HG02840 (cell line): ENCODE data around the gene PNKP.
"Not testable (repeated sequence)": the region's sequence is repeated elsewhere in the genome, so short reads cannot be mapped to it uniquely, and the experiment has no call there.

Experiments
- ATAC-seq: cut with Tn5 transposase; IDR thresholded peaks from one replicate; pipeline ENCODE4 v1.9.1; 2021; ENCODE audit warnings: mild to moderate bottlenecking, moderate library complexity, moderate number of reproducible peaks; ENCODE audit not compliant: unreplicated experiment, low FRiP score

Gene PNKP

DNA sequence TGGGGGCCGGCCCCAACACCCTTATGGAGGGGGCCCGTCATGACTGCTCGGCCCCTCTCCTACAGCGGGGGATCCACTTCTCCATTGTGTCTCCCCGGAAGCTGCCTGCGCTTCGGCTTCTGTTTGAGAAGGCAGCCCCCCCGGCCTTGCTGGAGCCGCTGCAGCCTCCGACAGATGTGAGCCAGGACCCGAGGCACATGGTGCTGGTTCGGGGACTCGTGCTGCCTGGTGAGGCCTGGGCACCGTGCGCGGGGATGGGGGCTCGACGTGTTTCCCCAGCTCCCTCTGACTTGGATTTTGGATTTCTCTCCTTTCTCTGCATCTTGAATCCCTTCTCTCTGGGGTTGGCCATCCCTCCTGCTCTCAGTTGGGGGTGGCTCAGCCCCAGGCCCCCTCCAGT lies 37.7 kb downstream of the PNKP start:
- no peak for ATAC-seq

DNA sequence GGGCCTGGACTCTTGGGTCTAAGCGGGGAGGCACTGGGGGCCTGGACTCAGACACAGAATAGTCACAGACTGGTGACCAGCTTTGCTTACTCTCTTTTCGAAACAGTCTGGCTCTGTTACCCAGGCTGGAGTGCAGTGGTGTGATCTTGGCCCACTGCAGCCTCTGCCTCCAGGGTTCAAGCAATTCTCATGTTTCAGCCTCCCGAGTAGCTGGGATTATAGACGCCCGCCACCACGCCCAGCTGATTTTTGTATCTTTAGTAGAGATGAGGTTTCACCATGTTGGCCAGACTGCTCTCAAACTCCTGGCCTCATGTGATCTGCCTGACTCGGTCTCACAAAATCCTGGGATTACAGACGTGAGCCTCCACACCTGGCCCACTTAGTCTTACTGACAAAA lies 38.2 kb downstream of the PNKP start:
- no peak for ATAC-seq

DNA sequence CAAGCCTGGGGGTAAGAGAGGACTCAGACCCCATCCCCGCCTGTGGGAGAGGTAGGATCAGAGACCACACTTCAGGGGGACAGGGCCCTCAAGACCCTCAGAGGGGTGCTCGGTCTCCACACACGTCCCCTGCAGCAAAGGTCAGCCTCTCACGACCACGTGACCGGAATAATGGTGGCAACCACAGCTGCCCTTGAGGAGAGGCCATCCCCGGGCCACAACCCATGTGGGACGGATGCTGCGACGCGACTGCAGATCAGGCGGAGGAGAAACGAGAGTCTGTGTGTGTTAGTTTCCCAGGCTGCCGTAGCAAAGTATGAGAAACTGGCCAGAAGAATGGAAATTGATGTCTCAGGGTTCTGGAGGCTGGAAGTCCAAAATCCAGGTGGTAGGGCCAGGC lies 40.3 kb downstream of the PNKP start:
- no peak for ATAC-seq

DNA sequence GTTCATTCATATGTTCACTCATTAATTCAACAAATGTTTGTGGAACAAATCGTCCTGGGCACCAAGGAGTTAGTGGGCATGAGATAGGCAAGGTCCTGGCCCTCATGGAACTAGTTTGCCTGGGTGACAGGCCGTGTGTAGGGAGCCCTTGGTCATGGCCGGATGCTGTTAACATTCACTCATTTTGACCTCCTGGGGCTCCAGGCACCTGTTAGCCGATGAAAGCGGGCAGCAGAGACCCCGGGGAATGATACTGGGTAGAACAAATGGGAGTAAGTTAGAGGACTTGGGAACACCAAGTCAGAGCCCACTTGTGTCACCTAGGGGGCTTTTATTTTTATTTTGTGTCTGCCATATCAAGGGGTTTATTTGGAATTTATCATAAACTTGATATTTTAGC lies 42.7 kb downstream of the PNKP start:
- no peak for ATAC-seq

DNA sequence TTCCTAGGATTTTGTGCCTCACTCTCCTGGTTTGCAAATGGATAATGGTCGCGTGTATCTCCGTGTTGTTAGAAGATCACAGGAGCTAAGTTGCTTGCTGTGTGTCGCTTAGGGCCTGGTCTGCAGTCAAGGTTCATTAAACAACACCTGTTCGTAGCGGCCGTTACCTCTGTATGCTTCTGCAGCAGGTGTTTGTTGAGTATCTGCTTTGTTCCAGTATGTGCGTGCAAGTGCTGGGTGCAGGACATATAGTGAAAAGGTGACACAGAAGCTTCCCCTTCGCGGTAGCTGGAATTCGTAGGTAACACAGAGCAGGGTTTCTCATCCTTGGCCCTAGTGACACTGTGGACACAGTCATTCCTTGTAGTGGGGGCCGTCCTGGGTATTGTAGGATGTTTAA lies 43.9 kb downstream of the PNKP start:
- ATAC-seq = no peak

DNA sequence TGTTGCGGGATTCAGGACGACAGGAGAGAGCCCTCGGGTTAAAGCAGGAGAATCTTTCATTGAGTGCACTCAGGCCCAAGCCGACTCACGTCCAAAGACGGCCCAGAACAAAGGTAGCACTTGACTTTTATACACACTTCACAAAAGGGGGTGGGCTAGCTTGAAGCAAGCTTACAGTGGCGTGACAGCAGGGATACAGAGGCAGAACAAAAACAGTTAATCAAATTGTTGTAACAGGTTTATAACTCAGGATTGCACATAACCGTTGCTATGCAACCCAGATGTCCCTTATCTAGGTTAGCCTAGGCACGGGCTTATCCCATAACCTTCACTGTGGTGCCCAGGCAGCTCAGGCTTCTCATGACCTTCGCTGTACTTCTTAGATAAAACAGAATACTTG lies 47.3 kb downstream of the PNKP start:
- no peak for ATAC-seq

DNA sequence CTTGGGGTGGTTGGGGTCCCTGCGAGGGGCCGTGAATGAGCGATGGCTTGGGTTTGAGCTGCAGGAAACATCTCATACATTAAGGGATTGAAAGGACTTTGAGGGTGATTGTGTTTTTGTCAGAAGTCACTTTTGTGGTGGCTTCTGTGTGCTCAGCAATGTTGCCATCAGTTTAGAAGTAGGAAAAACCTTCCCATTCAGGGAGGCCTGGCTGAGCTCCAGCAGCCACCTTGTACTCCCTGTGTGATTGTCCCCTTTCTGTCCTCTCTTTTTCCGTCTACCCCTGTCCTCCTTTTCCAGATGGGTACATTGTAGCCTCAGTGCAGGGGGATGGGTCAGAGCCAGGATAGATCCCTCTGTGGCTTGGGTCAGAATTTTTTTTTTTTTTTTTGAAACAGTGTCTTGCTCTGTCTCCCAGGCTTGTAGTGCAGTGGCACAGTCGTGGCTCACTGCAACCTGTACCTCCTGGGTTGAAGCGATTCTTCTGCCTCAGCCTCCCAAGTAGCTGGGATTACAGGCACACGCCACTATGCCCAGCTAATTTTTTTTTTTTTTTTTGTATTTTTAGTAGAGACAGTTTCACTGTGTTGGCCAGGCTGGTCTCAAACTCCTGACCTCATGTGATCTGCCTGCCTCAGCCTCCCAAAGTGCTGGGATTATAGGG lies 47.8 kb downstream of the PNKP start:
- not testable (repeated sequence) for ATAC-seq

DNA sequence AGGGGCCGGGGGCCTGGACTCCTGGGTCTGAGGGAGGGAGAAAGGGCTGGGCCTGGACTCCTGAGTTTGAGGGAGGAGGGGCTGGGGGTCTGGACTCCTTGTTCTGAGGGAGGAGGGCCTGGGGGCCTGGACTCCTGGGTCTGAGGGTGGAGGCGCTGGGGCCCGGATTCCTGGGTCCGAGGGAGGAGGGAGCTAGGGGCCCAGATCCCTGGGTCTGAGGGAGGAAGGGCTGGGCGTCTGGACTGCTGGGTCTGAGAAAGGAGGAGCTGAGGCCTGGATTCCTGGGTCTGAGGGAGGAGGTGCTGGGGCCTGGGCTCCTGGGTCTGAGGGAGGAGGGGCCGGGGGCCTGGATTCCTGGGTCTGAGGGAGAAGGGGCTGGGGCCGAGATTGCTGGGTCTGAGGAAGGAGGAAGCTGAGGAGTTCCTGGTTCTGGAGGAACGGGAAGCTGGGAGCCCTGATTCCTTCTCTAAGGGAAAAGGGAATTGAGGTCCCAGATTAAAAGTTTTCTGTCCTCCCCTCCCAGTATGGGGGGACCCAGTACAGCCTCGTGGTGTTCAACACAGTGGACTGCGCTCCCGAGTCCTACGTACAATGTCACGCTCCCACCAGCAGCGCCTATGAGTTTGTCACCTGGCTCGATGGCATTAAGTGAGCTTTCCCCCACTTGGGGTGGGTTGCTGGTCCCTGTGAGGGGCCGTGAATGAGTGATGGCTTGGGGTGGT lies 48.6 kb downstream of the PNKP start:
- no peak for ATAC-seq

DNA sequence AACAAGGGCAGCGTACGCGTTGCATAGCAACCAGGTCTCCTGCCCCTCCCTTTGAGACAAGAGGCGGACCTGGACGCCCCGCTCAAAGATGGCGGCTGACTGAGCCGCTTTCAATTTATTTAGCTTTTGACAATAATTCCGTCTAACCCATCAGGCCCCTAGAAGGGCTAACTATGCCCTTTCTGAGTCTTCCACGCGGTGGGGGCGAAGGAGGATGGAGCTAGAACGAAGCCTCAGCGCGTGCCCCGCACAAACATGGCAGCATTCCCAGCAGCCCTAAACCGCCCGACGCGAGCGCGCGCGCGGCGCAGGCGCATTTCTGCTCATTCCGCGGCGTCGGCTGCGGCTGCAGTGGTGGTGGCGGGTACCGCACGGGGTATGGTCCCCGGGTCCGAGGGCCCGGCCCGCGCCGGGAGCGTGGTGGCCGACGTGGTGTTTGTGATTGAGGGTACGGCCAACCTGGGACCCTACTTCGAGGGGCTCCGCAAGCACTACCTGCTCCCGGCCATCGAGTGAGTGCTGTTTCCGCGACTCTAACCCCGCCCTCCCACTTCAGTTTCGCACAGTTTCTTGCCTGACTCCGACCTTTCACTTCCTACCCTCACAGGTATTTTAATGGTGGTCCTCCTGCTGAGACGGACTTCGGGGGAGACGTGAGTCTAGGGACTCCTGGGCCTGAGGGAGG lies 49.3 kb downstream of the PNKP start, which contains the start of gene MED25:
Gene MED25 (plus strand): TSS at position 326 of the 685 bp plus-strand sequence. CDS start 53 bp downstream, at position 379.
- ATAC-seq = peak; percentile 77

DNA sequence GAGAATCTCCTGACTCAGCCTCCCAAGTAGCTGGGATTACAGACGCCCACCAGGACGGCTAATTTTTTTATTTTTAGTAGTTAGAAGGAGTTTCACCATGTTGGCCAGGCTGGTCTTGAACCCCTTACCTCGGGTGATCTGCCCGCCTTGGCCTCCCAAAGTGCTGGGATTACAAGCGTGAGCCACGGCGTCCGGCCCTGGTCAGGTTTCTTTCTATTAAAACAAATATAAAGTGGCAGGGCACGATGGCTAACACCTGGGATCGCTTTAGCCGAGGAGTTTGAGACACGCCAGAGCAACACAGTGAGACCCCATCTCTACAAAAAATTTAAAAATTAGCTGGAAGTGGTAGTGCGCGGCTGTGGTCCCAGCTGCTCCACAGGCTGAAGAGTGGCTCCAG lies 50.8 kb downstream of the PNKP start:
- no peak for ATAC-seq

DNA sequence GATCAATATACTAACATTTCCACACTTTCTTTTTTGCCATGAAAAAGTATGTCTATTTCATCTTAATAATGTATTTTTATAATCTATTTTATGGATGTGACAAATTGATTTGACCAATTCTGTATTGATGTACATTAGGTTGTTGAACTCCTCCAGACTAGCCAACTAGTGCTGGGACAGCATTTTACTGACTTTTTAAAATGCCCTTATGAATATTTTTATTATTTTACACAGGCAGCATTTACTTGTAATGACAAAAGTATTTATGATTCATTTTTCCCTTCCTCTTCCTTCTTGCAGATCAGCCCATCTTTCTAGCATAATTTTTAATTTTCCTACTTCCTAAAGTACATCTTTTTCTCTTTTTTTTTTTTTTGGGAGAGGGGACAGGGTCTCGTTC lies 53.4 kb downstream of the PNKP start:
- ATAC-seq = no peak

DNA sequence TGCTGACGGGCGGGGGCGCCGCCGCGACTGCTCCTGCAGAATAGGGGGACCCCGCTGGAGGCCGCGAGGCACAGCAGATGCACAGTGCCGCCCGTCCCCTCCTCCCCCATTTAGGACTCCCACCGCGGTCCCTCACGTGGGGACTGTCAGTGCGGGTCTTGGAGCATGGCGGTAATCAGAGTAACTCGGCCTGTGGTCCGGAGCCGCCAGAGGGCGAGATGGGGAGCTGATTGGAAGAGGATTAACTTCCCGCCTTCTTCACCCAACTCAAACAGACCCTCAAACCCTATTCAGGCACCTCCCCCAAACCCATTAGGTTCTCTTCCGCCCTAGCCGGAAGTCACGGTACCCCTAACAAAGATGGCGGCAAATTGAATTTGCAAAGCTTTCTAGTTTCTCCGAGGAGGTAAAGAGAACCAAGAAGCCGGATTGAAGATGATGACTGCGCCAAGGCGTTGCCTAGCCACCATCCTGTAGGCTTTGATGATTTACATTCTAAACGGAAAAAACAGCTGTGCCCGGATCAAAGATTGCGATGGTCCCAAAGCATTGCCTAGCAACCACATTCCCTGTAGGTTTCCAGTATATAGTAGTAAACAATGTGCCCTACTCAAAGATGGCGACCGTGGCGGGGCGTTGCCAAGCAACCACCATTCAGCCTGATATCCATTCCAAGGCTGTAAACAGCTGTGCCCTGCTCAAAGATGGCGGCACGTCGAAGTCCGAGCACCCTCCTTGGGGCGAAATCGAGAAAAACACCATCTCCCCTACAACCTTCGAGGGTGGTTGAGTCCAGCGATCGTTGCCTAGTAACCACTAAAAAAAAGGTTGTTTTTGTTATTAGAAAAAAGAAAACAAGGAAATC lies 54.1 kb downstream of the PNKP start, which contains the start of gene FUZ:
Gene FUZ (minus strand): TSS at position 296 of the 865 bp plus-strand sequence. CDS start 186 bp downstream, at position 110.
- ATAC-seq = peak; percentile 53

DNA sequence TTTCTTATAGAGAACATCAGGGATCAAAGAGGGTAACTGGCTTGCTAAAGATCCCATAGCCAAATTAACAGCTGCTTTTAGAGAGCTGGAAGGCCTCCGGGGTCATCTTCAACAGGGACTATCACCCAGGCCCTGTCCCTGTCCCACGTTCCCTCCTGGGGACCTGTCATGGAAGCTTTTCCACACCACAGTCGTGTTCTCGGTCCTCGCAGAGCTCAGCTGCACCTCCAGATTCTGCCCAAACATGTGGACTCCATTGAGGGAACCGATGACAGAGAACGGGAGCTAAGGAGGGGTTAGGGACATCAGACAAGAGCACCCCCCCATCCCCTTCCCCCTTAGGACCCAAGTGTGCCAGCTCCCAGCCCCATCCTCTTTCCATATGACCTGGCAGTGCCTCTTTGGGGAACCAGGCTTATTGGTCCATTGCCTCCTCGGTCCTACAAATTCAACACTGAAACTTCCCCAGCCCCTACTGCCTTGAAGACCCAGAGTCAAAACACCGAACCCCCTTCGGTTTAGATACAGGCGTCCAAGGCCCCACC lies 54.9 kb downstream of the PNKP start:
- ATAC-seq = no peak

DNA sequence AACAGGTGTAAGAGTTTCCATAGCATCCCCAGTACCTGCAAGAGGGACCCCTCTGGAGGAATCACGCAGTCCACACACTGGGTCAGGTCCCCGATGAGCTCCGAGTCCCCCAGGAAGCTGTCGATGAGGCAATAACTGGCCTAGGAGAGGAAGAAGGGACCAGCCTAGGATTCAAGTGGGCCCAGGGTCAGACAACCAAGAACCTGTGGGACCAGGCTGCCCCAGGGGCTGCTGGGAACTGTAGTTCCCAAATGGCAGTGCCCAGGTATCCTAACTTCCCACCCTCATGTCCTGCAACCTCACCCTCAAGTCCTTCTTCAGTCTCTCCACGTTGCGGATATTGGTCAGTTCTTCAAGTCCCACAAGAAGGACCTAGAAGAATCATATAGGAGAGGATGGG lies 56.0 kb downstream of the PNKP start:
- ATAC-seq = no peak
